Measurements from ENCODE around the gene CRTC2. TPM values are rescaled to one million over a fixed set of nuclear protein-coding genes. Genes with fewer than 3 reads are reported as not detected.
A peak's percentile ranks its signal among the peaks of the same experiment; 100 is the strongest.
"Not testable (repeated sequence)": the region's sequence is repeated elsewhere in the genome, so short reads cannot be mapped to it uniquely, and the experiment has no call there.

Gene CRTC2
- 10 to 100 TPM; 35.5 to 40.9 TPM for total RNA-seq
- 34.7 TPM for polyA plus RNA-seq (2013, experiment 1 of 2)
- polyA plus RNA-seq (2013, experiment 2 of 2) = 33.7 TPM
- long read RNA-seq, experiment 1, partial matches to known transcripts = 2 of 4 reads
- long read RNA-seq, experiment 1, other reads (novel, unspliced or antisense) = 1 of 4 reads
- long read RNA-seq, experiment 2, transcript CRTC2-203 (14 exons, 2,644 nt) = major isoform, 6 of 42 reads
- long read RNA-seq, experiment 2, partial matches to known transcripts = 5 of 42 reads
- long read RNA-seq, experiment 2, other reads (novel, unspliced or antisense) = 31 of 42 reads
- long read RNA-seq, experiment 3, partial matches to known transcripts = 8 of 9 reads
- long read RNA-seq, experiment 3, other reads (novel, unspliced or antisense) = 1 of 9 reads
- long read RNA-seq, experiment 4, partial matches to known transcripts = 1 of 1 reads
- long read RNA-seq, experiment 4, other reads (novel, unspliced or antisense) = 0 of 1 reads

DNA sequence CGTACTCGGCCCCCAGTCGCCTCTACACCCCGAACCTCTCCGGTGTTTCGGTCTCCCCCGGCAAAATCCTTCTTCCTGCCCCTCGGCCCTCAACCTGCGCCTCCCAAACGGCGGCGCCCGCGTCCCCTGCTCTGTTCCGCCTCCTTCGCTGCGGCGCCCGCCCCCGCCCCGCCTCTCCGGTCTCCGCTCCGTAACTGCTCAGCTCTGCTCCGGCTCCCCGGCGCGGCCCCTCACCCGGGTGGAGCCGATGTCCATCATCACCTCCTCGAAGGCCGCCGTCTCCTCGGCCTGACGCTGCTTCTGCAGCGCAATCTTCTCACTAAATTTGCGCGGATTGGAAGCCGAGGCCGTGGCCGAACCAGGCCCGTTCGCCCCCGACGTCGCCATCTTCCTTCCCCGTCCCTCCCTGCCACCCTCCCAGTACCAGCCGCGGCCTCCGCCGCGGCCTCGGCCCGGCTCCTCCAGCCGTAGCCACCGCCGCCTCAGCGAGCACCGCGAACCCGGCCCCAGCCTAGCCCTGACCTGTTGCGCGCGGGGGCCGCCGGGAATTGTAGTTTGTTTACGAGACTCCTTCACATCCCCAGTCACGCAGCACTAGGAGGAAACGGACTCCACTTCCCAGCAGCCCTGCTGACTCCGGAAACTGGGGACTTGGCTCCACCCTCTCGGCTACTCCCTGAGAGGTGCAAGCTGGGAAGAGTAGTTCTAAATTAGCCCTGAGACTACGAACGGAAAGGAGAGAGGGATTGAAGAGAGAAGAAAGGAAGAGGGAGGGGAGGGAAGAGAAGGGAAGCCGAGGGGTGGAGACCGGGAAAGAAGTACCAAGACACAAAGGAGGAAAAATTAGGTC is at the start of gene CRTC2:
CRTC2 (minus strand) TSS at position 502 of the 850 bp plus-strand sequence; CDS start at position 387, 115 bp downstream.
- peak within 1 kb of the TSS; percentile 96 for H3K27ac Mint-ChIP-seq
- H3K4me1 ChIP-seq (ENCODE audit: control insufficient read depth, insufficient read depth, low read length) = no peaks in the 10 kb centered on the region
- H3K9ac ChIP-seq (ENCODE audit: extremely low read depth, low read length, poor library complexity, severe bottlenecking) = peak within 1 kb of the TSS; percentile 77
- H3K9me3 ChIP-seq (ENCODE audit: control insufficient read depth, low read length) = no peaks in the 10 kb centered on the region
- no peaks in the 10 kb centered on the region for H3K27me3 Mint-ChIP-seq (ENCODE audit: insufficient read depth)
- peak within 1 kb of the TSS; percentile 98 for H3K4me3 Mint-ChIP-seq
- peaks cover 33% of the 10 kb centered on the region for H3K4me1 Mint-ChIP-seq
- DNase-seq = peak; percentile 99
- 0% methylated on average over 17 to 74 of the region's 75 CpGs for WGBS, 2 experiments (ENCODE audit: insufficient coverage in 1 of 2, insufficient read length in 1 of 2)
- H3K4me3 ChIP-seq (ENCODE audit: low read length) = peak within 1 kb of the TSS; percentile 98
- peaks cover 19% of the 10 kb centered on the region for H3K36me3 ChIP-seq (ENCODE audit: control insufficient read depth, insufficient read depth, low read length)
- no peaks in the 10 kb centered on the region for H3K27me3 ChIP-seq (ENCODE audit: control insufficient read depth, insufficient read depth, low read length, poor library complexity, severe bottlenecking)
- H3K36me3 Mint-ChIP-seq (ENCODE audit: low read depth) = peaks cover 25% of the 10 kb centered on the region
- H3K9me3 Mint-ChIP-seq = no peaks in the 10 kb centered on the region
- peak within 1 kb of the TSS; percentile 63 for H3K27ac ChIP-seq (ENCODE audit: low read depth, low read length)
- no peak for TF ChIP-seq CTCF (conservative IDR thresholded peaks at IDR 0.05)

DNA sequence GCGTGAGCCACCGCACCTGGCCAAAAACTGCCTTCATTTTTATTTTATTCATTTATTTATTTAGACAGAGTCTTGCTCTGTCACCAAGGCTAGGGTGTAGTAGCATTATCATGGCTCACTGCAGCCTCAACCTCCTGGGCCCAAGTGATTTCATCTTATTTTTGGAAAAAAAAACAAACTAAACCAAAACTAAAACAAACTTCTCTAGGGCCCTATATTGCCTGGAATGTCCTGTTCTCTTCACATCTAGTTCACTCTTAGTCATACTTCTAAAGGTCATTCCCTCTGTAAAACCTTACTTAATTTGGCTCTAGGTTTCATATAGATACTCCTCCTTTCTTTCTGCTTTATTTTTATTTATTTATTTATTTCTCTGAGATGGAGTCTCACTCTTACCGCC is 47.7 kb upstream of the CRTC2 start:
- Histone ChIP-seq H3K27ac (ENCODE audit: low read depth, low read length) (no peak overlapping the region), H3K36me3 (ENCODE audit: control insufficient read depth, insufficient read depth, low read length) (no peaks in the 10 kb centered on the region), H3K9me3 (ENCODE audit: control insufficient read depth, low read length) (no peaks in the 10 kb centered on the region), H3K27me3 (ENCODE audit: control insufficient read depth, insufficient read depth, low read length, poor library complexity, severe bottlenecking) (no peaks in the 10 kb centered on the region), H3K4me3 (ENCODE audit: low read length) (no peak overlapping the region), H3K9ac (ENCODE audit: extremely low read depth, low read length, poor library complexity, severe bottlenecking) (no peak overlapping the region), H3K4me1 (ENCODE audit: control insufficient read depth, insufficient read depth, low read length) (no peaks in the 10 kb centered on the region)
- TF ChIP-seq CTCF (conservative IDR thresholded peaks at IDR 0.05) = no peak
- no peak overlapping the region for H3K27ac Mint-ChIP-seq
- H3K4me3 Mint-ChIP-seq = no peak overlapping the region
- no peaks in the 10 kb centered on the region for H3K4me1 Mint-ChIP-seq
- no peaks in the 10 kb centered on the region for H3K36me3 Mint-ChIP-seq (ENCODE audit: low read depth)
- 90 to 92% methylated on average over 2 to 3 of the region's 3 CpGs for WGBS, 2 experiments (ENCODE audit: insufficient coverage in 1 of 2, insufficient read length in 1 of 2)
- H3K9me3 Mint-ChIP-seq = no peaks in the 10 kb centered on the region
- no peaks in the 10 kb centered on the region for H3K27me3 Mint-ChIP-seq (ENCODE audit: insufficient read depth)
- no peak for DNase-seq

GRCh38 chr1:154000420-154000819 is 42.0 kb upstream of the CRTC2 start:
- WGBS, 2 experiments (ENCODE audit: insufficient coverage in 1 of 2, insufficient read length in 1 of 2) = 96 to 98% methylated on average over 3 of the region's 4 CpGs
- Mint-ChIP-seq H3K36me3 (ENCODE audit: low read depth) (peaks cover 8% of the 10 kb centered on the region), H3K27me3 (ENCODE audit: insufficient read depth) (no peaks in the 10 kb centered on the region), H3K4me3 (no peak overlapping the region), H3K27ac (no peak overlapping the region), H3K9me3 (peaks cover 4% of the 10 kb centered on the region), H3K4me1 (no peaks in the 10 kb centered on the region)
- H3K9me3 ChIP-seq (ENCODE audit: control insufficient read depth, low read length) = no peaks in the 10 kb centered on the region
- no peaks in the 10 kb centered on the region for H3K27me3 ChIP-seq (ENCODE audit: control insufficient read depth, insufficient read depth, low read length, poor library complexity, severe bottlenecking)
- DNase-seq = no peak
- H3K4me3 ChIP-seq (ENCODE audit: low read length) = no peak overlapping the region
- no peak overlapping the region for H3K9ac ChIP-seq (ENCODE audit: extremely low read depth, low read length, poor library complexity, severe bottlenecking)
- no peak overlapping the region for H3K27ac ChIP-seq (ENCODE audit: low read depth, low read length)
- H3K36me3 ChIP-seq (ENCODE audit: control insufficient read depth, insufficient read depth, low read length) = peaks cover 3% of the 10 kb centered on the region
- no peak for TF ChIP-seq CTCF (conservative IDR thresholded peaks at IDR 0.05)
- H3K4me1 ChIP-seq (ENCODE audit: control insufficient read depth, insufficient read depth, low read length) = no peaks in the 10 kb centered on the region

- H3K27me3 ChIP-seq (ENCODE audit: control insufficient read depth, insufficient read depth, low read length, poor library complexity, severe bottlenecking); H3K27ac ChIP-seq (ENCODE audit: low read depth, low read length); H3K4me3 ChIP-seq (ENCODE audit: low read length); H3K9me3 ChIP-seq (ENCODE audit: control insufficient read depth, low read length); H3K9ac ChIP-seq (ENCODE audit: extremely low read depth, low read length, poor library complexity, severe bottlenecking); H3K4me1 Mint-ChIP-seq; H3K4me1 ChIP-seq (ENCODE audit: control insufficient read depth, insufficient read depth, low read length); H3K27ac Mint-ChIP-seq; H3K4me3 Mint-ChIP-seq; H3K9me3 Mint-ChIP-seq; DNase-seq; H3K27me3 Mint-ChIP-seq (ENCODE audit: insufficient read depth): not testable (repeated sequence)
- 94 to 95% methylated on average over 6 to 8 of the region's 10 CpGs for WGBS, 2 experiments (ENCODE audit: insufficient coverage in 1 of 2, insufficient read length in 1 of 2)
- H3K36me3 ChIP-seq (ENCODE audit: control insufficient read depth, insufficient read depth, low read length) = peaks cover 35% of the 10 kb centered on the region
- H3K36me3 Mint-ChIP-seq (ENCODE audit: low read depth) = peaks cover 35% of the 10 kb centered on the region
These were observed 38.5 kb upstream of the CRTC2 start for GRCh38 chr1:153996882-153997281.

Data from endodermal cell (in vitro differentiated cells).